Left cardiac atrium (tissue), 4 donors: ENCODE measurements around the gene AP3D1. TPM values are rescaled to one million over a fixed set of nuclear protein-coding genes. Genes with fewer than 3 reads are reported as not detected.
"Not testable (repeated sequence)": the region's sequence is repeated elsewhere in the genome, so short reads cannot be mapped to it uniquely, and the experiment has no call there.

Experiments
- ATAC-seq, 2 donors: fragments of 200-7000 bp; cut with Tn5 transposase; one replicate each; pipeline ENCODE4 v1.9.1; 2020; ENCODE audit warnings: mild to moderate bottlenecking in 2 of 2, moderate library complexity in 2 of 2
- DNase-seq: peaks from one replicate; pipeline ENCODE4 v3.0.0-alpha.2; 2020
- intact Hi-C, 2 donors: fragments of 100-400 bp; cut with DNase I; formaldehyde crosslinking; loops; one replicate each; pipeline versions ENCODE4 v1.14.1 to v1.15.1; 2022 to 2023
- long read RNA-seq: library from polyadenylated mRNA; unstranded; transcript quantifications from one replicate; pipeline ENCODE4 v2.0.0, GENCODE V29; 2021
- total RNA-seq, 2 donors: library from RNA; stranded (reverse); fragmentation: NEBNext Ultra II Directional; extraction: Animal tissue kit (Norgen Biotek cat#: 25700); gene quantifications; one replicate each; pipeline ENCODE4 v1.2.1, GENCODE V29; 2021
- donor health status: DM: no; HTN: yes; CAD: no.
- donor health status: DM: no; HTN: yes; CAD: no; lungs with severe emphysema.
- donor health status: DM: yes; HTN: yes; CAD: no.
- donor health status: Dilated cardiomyopathy.

The AP3D1 gene
- total RNA-seq = 100 to 1,000 TPM in 1 of 2 donors, 10 to 100 TPM in 1; 80.6 to 128 TPM
- long read RNA-seq, transcript AP3D1-206 (6 exons, 3,357 nt) = major isoform, 55 of 174 reads
- long read RNA-seq, partial matches to known transcripts = 102 of 174 reads
- long read RNA-seq, other reads (novel, unspliced or antisense) = 13 of 174 reads

- ATAC-seq (peak; percentile 96 to 98), DNase-seq (peak; percentile 100)
- intact Hi-C loops = loop anchor here (10.0 kb wide), 3 partner anchors 53 to 163 kb away; partner anchors contain the start of genes PLEKHJ1 (in 2 of the 2) and SF3A2 (in 2 of the 2)
Measured at GRCh38 chr19:2151339-2152229, at the start of gene AP3D1. AP3D1 (minus strand) TSS chr19:2151566; CDS start chr19:2151334, 232 bp downstream.

GRCh38 chr19:2200624-2201294, 49.4 kb upstream of the AP3D1 start:
- ATAC-seq, DNase-seq: not testable (repeated sequence)
- intact Hi-C loops = loop anchor here in 1 of 2 donors (10.0 kb wide), 1 partner anchor 46 kb away; the partner anchor contains the start of gene AP3D1

DNA sequence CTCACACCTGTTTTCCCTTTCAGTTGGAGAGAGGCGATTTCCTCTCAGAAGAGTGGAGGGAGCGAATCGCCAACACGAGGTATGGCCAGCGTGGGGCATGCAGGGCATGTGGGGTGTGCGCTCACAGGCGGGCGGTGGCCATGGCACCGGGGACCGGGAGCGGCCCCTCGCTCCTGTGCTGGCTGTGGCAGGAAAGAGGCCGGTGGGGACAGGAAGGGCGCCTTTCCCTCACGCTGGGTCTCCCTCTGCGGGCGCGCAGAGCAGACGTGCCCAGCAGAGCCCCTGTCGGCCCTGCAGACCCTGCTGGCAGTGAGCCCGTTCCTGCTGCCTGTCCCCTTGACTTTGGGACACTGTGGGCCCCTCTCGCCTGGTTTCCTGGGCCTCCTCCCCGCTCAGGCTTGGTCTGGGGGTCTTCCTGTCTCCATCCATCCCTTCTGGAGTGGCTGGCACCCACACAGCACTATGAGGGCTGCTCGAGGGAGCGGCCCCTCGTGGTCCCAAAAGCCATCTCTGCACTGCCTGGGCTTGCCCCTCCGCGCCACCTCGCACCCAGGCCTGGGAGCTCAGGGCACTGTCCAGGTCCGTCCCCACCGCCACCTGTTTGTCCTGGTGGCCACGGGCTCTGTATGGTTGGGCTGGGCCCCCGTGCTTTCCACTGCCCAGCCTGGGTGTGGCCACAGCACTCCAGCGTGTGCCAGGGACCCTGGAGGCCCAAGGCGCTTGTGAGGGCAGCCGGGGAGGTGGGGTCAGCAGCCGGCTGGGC, 48.7 kb upstream of the AP3D1 start:
- DNase-seq (no peak), ATAC-seq (no peak)
- intact Hi-C loops = loop anchor here in 1 of 2 donors (10.0 kb wide), 1 partner anchor 45 kb away; the partner anchor contains the start of gene AP3D1

GRCh38 chr19:2199215-2199614, 47.8 kb upstream of the AP3D1 start:
- DNase-seq = no peak
- ATAC-seq = peak; percentile 28 to 59
- intact Hi-C loops = no loop called here

DNA sequence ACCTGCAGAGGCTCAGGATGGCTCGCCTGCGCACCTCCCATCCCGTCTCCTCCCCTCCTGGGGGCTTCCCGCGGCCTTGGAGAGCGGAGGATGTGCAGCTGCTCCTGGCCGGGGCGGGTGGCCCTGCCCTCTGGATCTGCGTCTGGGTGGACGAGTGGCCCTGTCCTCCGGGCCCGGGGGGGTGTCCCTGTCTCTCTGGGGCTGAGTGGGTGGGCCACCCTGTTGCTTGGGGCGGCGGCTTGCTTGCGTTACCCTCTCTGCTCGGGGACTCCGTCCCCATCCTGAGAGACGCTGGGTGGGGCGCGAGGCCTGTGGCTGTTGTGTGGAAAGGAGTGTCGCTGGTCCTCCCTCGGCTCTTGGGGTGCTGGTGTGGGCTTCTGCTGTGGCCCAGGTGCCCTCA, 47.0 kb upstream of the AP3D1 start:
- DNase-seq = no peak
- intact Hi-C loops = no loop called here
- no peak for ATAC-seq

DNA sequence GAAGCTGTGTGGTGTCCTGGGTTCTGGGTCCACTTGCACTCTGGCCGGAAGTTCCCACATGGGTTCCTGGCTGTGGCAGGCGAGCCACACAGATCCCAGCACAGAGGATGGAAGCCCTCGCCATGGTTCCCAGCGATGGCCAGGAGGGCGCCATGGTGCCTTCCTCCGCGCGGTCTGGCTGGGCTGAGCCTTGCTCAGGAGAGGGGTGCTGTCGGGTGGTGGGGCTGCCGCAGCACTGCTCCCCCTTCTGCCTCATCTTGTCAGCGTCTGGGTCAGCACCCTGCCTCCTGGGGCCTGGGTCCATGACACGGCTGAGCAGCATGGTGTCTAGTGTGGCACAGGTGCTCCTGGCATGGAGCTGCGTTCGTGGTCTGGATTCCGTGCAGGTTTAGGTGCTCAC, 45.9 kb upstream of the AP3D1 start:
- DNase-seq = no peak
- intact Hi-C loops = no loop called here
- ATAC-seq = no peak

GRCh38 chr19:2195914-2196313, 44.5 kb upstream of the AP3D1 start:
- intact Hi-C loops = no loop called here

DNA sequence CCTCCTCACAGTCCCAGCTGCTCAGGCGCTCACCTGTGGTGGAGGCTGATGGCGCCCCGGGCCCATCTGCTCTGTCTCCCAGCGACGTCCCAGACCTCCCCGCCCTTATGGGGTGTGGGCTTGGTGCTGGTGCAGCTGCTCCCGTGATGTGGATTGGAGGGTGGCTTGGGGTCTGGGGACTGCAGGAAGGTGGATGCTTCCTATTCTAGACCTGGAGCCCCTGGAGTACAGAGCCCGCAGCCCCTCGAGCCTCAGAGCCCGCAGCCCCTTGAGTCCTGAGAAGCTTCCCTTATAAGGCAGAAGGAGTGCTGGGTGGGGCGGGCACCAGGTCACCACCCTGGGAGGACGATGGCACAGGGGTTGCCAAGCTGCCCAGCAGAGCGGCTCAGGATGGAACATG, 44.0 kb upstream of the AP3D1 start:
- intact Hi-C loops = no loop called here
- ATAC-seq = no peak
- no peak for DNase-seq

More at GRCh38 chr19:2195914-2196313, 44.5 kb upstream of the AP3D1 start:
- DNase-seq (no peak), ATAC-seq (no peak)

DNA sequence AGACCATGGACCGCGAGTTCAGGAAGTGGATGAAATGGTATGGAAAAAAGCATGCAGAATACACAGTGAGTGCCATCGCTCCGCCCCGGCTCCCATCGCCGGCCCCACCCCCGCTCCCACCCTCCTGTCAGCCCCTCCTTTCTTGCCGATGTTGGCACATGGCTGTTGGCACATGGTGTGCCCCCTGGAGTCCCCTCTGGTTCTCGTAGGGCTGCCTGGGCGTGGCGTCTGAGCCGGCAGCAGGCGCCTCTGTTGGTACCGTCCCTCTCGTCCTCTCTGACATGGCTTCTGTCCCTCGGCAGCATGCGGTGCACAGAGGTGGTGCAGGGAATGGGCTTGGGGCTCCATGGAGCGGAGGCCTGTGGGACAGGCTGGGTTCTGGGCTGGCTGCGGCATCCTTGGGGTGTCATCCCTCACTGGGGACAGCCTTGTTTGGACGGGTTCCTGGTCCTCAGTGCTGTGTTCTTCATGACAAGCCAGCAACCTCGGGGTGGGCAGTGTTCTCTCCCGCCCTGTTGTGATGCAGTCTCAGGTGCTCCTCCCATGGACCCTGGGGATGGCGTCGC, 43.2 kb upstream of the AP3D1 start:
- ATAC-seq (no peak), DNase-seq (no peak)
- intact Hi-C loops = no loop called here

GRCh38 chr19:2193807-2194206, 42.4 kb upstream of the AP3D1 start:
- no peak for ATAC-seq
- no peak for DNase-seq
- intact Hi-C loops = no loop called here

DNA sequence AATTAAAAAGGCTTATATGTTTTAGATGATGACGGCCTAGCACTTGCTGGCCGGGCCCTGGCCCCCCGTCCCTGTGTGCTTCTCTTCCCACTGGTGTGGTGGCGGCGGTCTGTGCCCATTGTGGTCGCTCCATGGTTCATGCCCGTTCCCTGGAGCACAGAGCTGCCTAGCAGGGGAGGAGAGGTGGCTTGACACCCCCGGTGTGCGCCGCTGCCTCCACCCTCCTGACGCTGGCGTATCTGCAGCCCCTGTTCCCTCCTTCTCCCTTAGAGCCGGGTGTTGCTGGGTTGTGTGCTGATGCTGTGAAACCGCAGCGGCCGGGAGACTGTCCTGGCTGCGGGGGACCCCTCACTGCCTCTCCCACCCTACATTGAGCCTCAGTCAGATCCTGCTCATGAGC, 41.5 kb upstream of the AP3D1 start:
- no peak for DNase-seq
- ATAC-seq = no peak
- intact Hi-C loops = no loop called here

GRCh38 chr19:2191456-2192310, 40.3 kb upstream of the AP3D1 start:
- intact Hi-C loops = no loop called here

DNA sequence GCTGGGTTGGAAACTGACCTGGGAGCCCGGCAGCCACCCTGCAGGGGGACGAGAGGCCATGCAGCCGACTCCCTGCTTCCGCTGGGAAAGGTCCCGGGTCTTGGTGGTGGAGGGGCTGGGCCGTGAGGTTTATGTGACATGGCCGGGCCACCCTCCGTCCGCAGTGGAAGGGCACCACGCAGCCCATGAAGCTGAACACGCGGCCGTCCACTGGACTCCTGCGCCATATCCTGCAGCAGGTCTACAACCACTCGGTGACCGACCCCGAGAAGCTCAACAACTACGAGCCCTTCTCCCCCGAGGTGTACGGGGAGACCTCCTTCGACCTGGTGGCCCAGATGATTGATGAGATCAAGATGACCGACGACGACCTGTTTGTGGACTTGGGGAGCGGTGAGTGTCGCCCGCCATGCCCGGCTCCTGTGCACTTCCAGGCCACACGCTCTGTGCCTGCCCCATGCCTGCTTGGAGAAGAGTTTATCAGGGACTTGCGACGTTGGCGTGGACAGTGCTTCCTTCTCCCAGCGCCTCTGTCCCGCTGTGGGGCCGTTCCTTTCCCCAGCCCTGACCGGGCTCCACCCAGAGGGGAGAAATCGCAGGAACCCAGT, 39.6 kb upstream of the AP3D1 start:
- intact Hi-C loops = no loop called here
- no peak for DNase-seq
- no peak for ATAC-seq

More at GRCh38 chr19:2191456-2192310, 40.3 kb upstream of the AP3D1 start:
- DNase-seq = no peak
- ATAC-seq = no peak

- ATAC-seq (no peak), DNase-seq (no peak)
- intact Hi-C loops = no loop called here
Measured at GRCh38 chr19:2189880-2190279, 38.5 kb upstream of the AP3D1 start.

DNA sequence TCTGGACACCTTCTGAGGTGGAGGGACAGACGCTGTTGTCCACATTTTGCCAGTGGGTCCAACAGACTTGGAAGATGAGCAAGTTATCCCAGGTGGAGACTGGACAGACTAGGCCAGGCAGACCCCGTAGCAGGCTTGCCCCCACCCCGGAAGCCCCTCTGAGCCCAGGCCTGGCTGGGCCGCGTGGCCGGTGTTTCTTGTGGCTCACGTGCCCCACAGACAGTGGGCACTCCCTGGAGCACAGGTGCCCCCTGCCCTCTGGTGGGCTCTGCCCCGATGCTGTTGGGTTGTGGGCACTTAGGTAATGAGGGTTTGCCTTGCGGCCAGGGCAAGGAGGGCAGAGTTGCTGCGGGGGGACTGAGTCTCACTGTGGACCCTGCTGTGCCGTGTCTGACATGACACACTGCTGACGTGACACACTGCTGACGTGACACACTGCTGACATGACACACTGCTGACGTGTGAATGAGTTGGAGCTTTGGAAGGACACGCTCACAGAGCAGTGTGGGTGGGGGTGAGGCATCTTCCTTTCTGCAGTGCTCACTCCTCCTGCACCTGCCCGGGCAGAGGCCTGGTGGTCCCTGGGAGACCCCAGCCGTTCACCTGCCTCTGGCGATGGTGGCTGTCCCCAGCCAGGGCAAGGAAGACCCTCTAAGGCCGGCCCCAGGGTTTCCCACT, 37.5 kb upstream of the AP3D1 start:
- ATAC-seq (no peak), DNase-seq (no peak)
- intact Hi-C loops = no loop called here

DNA sequence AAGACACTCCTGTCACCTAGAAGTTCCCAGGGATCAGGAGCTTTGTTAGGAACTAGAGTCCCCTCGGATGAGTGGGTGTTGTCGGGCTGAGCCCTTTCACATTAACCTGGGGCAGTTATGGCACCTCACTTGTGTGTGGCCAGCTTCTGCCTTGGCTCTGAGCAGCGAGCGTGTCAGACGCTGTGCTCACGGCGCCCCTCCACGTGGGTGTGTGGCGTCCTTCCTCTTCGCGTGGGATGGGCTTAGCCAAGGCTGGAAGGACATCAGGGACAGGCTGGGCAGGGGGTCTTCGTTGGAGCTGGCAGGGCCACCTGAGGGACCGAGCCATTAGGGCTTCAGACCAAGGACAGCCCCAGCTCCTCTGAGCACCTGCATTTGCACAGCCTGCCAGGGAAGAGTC, 35.8 kb upstream of the AP3D1 start:
- intact Hi-C loops = no loop called here
- ATAC-seq = no peak
- DNase-seq = no peak
